Activated CD4-positive, CD25-positive, alpha-beta regulatory T cell treated with anti-CD3 and anti-CD28 coated beads, Interleukin-2, amount 50 U/mL, for 16 hours (primary cell): Measurements from ENCODE around the gene ITIH5.

Experiments used
- DNase-seq: peaks from one replicate; pipeline ENCODE4 v3.0.0-alpha.2; 2020; ENCODE audit warnings: low read depth, low spot score

Gene ITIH5

GRCh38 chr10:7587168-7587864, 79.5 kb downstream of the ITIH5 start:
- no peak for DNase-seq

GRCh38 chr10:7585228-7585627, 81.5 kb downstream of the ITIH5 start:
- no peak for DNase-seq

GRCh38 chr10:7583626-7584025, 83.1 kb downstream of the ITIH5 start:
- no peak for DNase-seq

- no peak for DNase-seq
Observed at GRCh38 chr10:7580520-7580919, 86.2 kb downstream of the ITIH5 start.

GRCh38 chr10:7579681-7580080, 87.1 kb downstream of the ITIH5 start:
- DNase-seq, result no peak

GRCh38 chr10:7577579-7577978, 89.2 kb downstream of the ITIH5 start:
- DNase-seq, result no peak

- DNase-seq, result no peak
Observed at GRCh38 chr10:7577176-7577575, 89.6 kb downstream of the ITIH5 start.

- no peak for DNase-seq
Observed at GRCh38 chr10:7576340-7576739, 90.4 kb downstream of the ITIH5 start.

GRCh38 chr10:7572391-7572790, 94.4 kb downstream of the ITIH5 start:
- DNase-seq, result no peak

- DNase-seq, result no peak
Observed at GRCh38 chr10:7571981-7572380, 94.8 kb downstream of the ITIH5 start.

GRCh38 chr10:7567911-7568620, 98.7 kb downstream of the ITIH5 start:
- no peak for DNase-seq

GRCh38 chr10:7566891-7567290, 99.9 kb downstream of the ITIH5 start:
- no peak for DNase-seq

- no peak for DNase-seq
Observed at GRCh38 chr10:7565871-7566270, 100.9 kb downstream of the ITIH5 start.

GRCh38 chr10:7563770-7564169, 103.0 kb downstream of the ITIH5 start:
- no peak for DNase-seq

GRCh38 chr10:7563368-7563767, 103.4 kb downstream of the ITIH5 start:
- DNase-seq, result no peak

- DNase-seq, result no peak
Observed at GRCh38 chr10:7561985-7562384, 104.8 kb downstream of the ITIH5 start.

- DNase-seq, result no peak
Observed at GRCh38 chr10:7561216-7561893, 105.4 kb downstream of the ITIH5 start.

GRCh38 chr10:7560519-7560918, 106.2 kb downstream of the ITIH5 start:
- no peak for DNase-seq

- DNase-seq, result no peak
Observed at GRCh38 chr10:7559386-7559785, 107.4 kb downstream of the ITIH5 start.

GRCh38 chr10:7558036-7558435, 108.7 kb downstream of the ITIH5 start:
- no peak for DNase-seq

GRCh38 chr10:7553531-7553930, 113.2 kb downstream of the ITIH5 start:
- no peak for DNase-seq

GRCh38 chr10:7551950-7552716, 114.6 kb downstream of the ITIH5 start:
- DNase-seq, result no peak
